BLaER1 treated with 17β-estradiol and CSF1 and Interleukin-3, amounts not matched to agents 10 nM and 100 nM (cell line): ENCODE data around the gene KLK1.

ENCODE experiments used
- H3K27ac ChIP-seq, 11 experiments: shearing (Covaris generic); formaldehyde crosslinking; 2 replicates each; pipeline ENCODE4 v1.8.1; 2022
- H3K27me3 ChIP-seq, 11 experiments: shearing (Covaris generic); formaldehyde crosslinking; 2 replicates each; pipeline ENCODE4 v1.8.1; 2022
- H3K36me3 ChIP-seq, 11 experiments: shearing (Covaris generic); formaldehyde crosslinking; 2 replicates each; pipeline ENCODE4 v1.8.1; 2022
- H3K4me1 ChIP-seq, 10 experiments: shearing (Covaris generic); formaldehyde crosslinking; 2 replicates each; pipeline ENCODE4 v1.8.1; 2022
- H3K4me2 ChIP-seq, 11 experiments: shearing (Covaris generic); formaldehyde crosslinking; 2 replicates each; pipeline ENCODE4 v1.8.1; 2022
- H3K4me3 ChIP-seq, 10 experiments: shearing (Covaris generic); formaldehyde crosslinking; 2 replicates each; pipeline ENCODE4 v1.8.1; 2022
- H3K9ac ChIP-seq, 11 experiments: shearing (Covaris generic); formaldehyde crosslinking; 2 replicates each; pipeline ENCODE4 v1.8.1; 2022
- H3K9me3 ChIP-seq, 11 experiments: shearing (Covaris generic); formaldehyde crosslinking; replicated peaks in 1 of 11; 2 replicates each; pipeline ENCODE4 v1.8.1; 2022
- H4K20me1 ChIP-seq, 11 experiments: shearing (Covaris generic); formaldehyde crosslinking; 2 replicates each; pipeline ENCODE4 v1.8.1; 2022
- Cebpa-rat ChIP-seq, 11 experiments: shearing (Covaris generic); IDR thresholded peaks; 2 replicates each; pipeline ENCODE4 v1.8.1; 2022

KLK1 gene

GRCh38 chr19:50798659-50799546, 24.7 kb downstream of the KLK1 start:
- peaks cover 0 to 100% (median 98%) of the 10 kb centered on the region in 11 experiments; a peak in 19 of 22 replicates for H4K20me1 ChIP-seq
- H3K9ac ChIP-seq, result peak overlapping the region in 4 of 11 experiments; percentile 19 to 41 (median 34); a peak in 6 of 22 replicates
- H3K4me2 ChIP-seq, result peak overlapping the region in 2 of 11 experiments; percentile 3 to 26; a peak in 3 of 22 replicates
- H3K27ac ChIP-seq, result no peak overlapping the region
- H3K4me1 ChIP-seq, result peaks cover 18 to 91% (median 75%) of the 10 kb centered on the region in 10 experiments
- no peaks in the 10 kb centered on the region for H3K27me3 ChIP-seq
- peaks cover 53 to 83% (median 77%) of the 10 kb centered on the region in 11 experiments for H3K36me3 ChIP-seq
- no peak for TF ChIP-seq Cebpa-rat (IDR thresholded peaks at IDR 0.05)
- H3K9me3 ChIP-seq, result no peaks in the 10 kb centered on the region
- no peak overlapping the region for H3K4me3 ChIP-seq

GRCh38 chr19:50797781-50798658, 25.6 kb downstream of the KLK1 start:
- Histone ChIP-seq H3K4me2 (peak overlapping the region in 4 of 11 experiments; percentile 3 to 15 (median 11); a peak in 3 of 22 replicates), H3K27me3 (no peaks in the 10 kb centered on the region), H3K4me1 (peaks cover 11 to 90% (median 73%) of the 10 kb centered on the region in 10 experiments), H3K9me3 (no peaks in the 10 kb centered on the region), H3K27ac (no peak overlapping the region), H3K36me3 (peaks cover 53 to 79% (median 76%) of the 10 kb centered on the region in 11 experiments), H3K9ac (peak overlapping the region in 1 of 11 experiments; percentile 29; a peak in 2 of 22 replicates), H3K4me3 (no peak overlapping the region), H4K20me1 (peaks cover 0 to 100% (median 98%) of the 10 kb centered on the region in 11 experiments; a peak in 19 of 22 replicates)
- TF ChIP-seq Cebpa-rat (IDR thresholded peaks at IDR 0.05), result no peak

GRCh38 chr19:50797429-50797780, 26.2 kb downstream of the KLK1 start:
- no peaks in the 10 kb centered on the region for H3K27me3 ChIP-seq
- H3K4me3 ChIP-seq, result no peak overlapping the region
- peaks cover 5 to 84% (median 67%) of the 10 kb centered on the region in 10 experiments for H3K4me1 ChIP-seq
- no peak overlapping the region for H3K27ac ChIP-seq
- no peak overlapping the region for H3K9ac ChIP-seq
- no peaks in the 10 kb centered on the region for H3K9me3 ChIP-seq
- TF ChIP-seq Cebpa-rat (IDR thresholded peaks at IDR 0.05), result no peak
- peaks cover 0 to 100% (median 92%) of the 10 kb centered on the region in 11 experiments; a peak in 19 of 22 replicates for H4K20me1 ChIP-seq
- H3K4me2 ChIP-seq, result peak overlapping the region in 2 of 11 experiments; percentile 8 to 14; a peak in 2 of 22 replicates
- peaks cover 53 to 73% (median 70%) of the 10 kb centered on the region in 11 experiments for H3K36me3 ChIP-seq

GRCh38 chr19:50796634-50797428, 26.8 kb downstream of the KLK1 start:
- Histone ChIP-seq H3K4me1 (peaks cover 0 to 78% (median 61%) of the 10 kb centered on the region in 10 experiments; a peak in 17 of 20 replicates), H4K20me1 (peaks cover 0 to 100% (median 86%) of the 10 kb centered on the region in 11 experiments; a peak in 19 of 22 replicates), H3K27me3 (no peaks in the 10 kb centered on the region), H3K9me3 (no peaks in the 10 kb centered on the region), H3K9ac (0 out of 22 replicates have a peak overlapping the region, but pooled peaks of 2 of the 11 experiments have one; percentile 17 to 29), H3K4me2 (peak overlapping the region in 4 of 11 experiments; percentile 12 to 21 (median 15); a peak in 2 of 22 replicates), H3K4me3 (no peak overlapping the region), H3K36me3 (peaks cover 49 to 67% (median 64%) of the 10 kb centered on the region in 11 experiments), H3K27ac (no peak overlapping the region)
- no peak for TF ChIP-seq Cebpa-rat (IDR thresholded peaks at IDR 0.05)

- TF ChIP-seq Cebpa-rat (IDR thresholded peaks at IDR 0.05), result no peak
- no peaks in the 10 kb centered on the region for H3K27me3 ChIP-seq
- H3K9ac ChIP-seq, result no peak overlapping the region
- peaks cover 0 to 98% (median 79%) of the 10 kb centered on the region in 11 experiments; a peak in 19 of 22 replicates for H4K20me1 ChIP-seq
- no peaks in the 10 kb centered on the region for H3K9me3 ChIP-seq
- no peak overlapping the region for H3K4me3 ChIP-seq
- H3K36me3 ChIP-seq, result peaks cover 45 to 61% (median 58%) of the 10 kb centered on the region in 11 experiments
- no peak overlapping the region for H3K27ac ChIP-seq
- H3K4me1 ChIP-seq, result peaks cover 0 to 72% (median 55%) of the 10 kb centered on the region in 10 experiments; a peak in 16 of 20 replicates
- peak overlapping the region in 2 of 11 experiments; percentile 12 to 66; a peak in 2 of 22 replicates for H3K4me2 ChIP-seq
These were observed 27.4 kb downstream of the KLK1 start for GRCh38 chr19:50796128-50796633.

- no peaks in the 10 kb centered on the region for H3K27me3 ChIP-seq
- H3K9me3 ChIP-seq, result no peaks in the 10 kb centered on the region
- peaks cover 0 to 93% (median 74%) of the 10 kb centered on the region in 11 experiments; a peak in 19 of 22 replicates for H4K20me1 ChIP-seq
- peaks cover 39 to 56% (median 52%) of the 10 kb centered on the region in 11 experiments for H3K36me3 ChIP-seq
- H3K9ac ChIP-seq, result no peak overlapping the region
- peak overlapping the region in 5 of 11 experiments; percentile 18 to 75 (median 69); a peak in 9 of 22 replicates for H3K4me2 ChIP-seq
- H3K4me3 ChIP-seq, result no peak overlapping the region
- no peak overlapping the region; a peak in 1 of 22 replicates for H3K27ac ChIP-seq
- peaks cover 0 to 67% (median 50%) of the 10 kb centered on the region in 10 experiments; a peak in 16 of 20 replicates for H3K4me1 ChIP-seq
- no peak for TF ChIP-seq Cebpa-rat (IDR thresholded peaks at IDR 0.05)
These were observed 27.9 kb downstream of the KLK1 start for GRCh38 chr19:50795664-50796073.

- no peaks in the 10 kb centered on the region for H3K27me3 ChIP-seq
- 0 out of 22 replicates have a peak overlapping the region, but pooled peaks of 1 of the 11 experiments have one; percentile 9 for H3K9ac ChIP-seq
- peak overlapping the region in 10 of 11 experiments; percentile 9 to 75 (median 62); a peak in 17 of 22 replicates for H3K4me2 ChIP-seq
- peaks cover 0 to 61% (median 46%) of the 10 kb centered on the region in 10 experiments; a peak in 16 of 20 replicates for H3K4me1 ChIP-seq
- H4K20me1 ChIP-seq, result peaks cover 0 to 87% (median 68%) of the 10 kb centered on the region in 11 experiments; a peak in 19 of 22 replicates
- peaks cover 33 to 50% (median 47%) of the 10 kb centered on the region in 11 experiments for H3K36me3 ChIP-seq
- H3K9me3 ChIP-seq, result no peaks in the 10 kb centered on the region
- TF ChIP-seq Cebpa-rat (IDR thresholded peaks at IDR 0.05), result no peak
- H3K27ac ChIP-seq, result peak overlapping the region in 1 of 11 experiments; percentile 23; a peak in 2 of 22 replicates
- H3K4me3 ChIP-seq, result no peak overlapping the region
These were observed 28.5 kb downstream of the KLK1 start for GRCh38 chr19:50794876-50795663.
